H1 (cell line): ENCODE results near the gene SLC24A4. TPM values are rescaled to one million over a fixed set of nuclear protein-coding genes. Genes with fewer than 3 reads are reported as not detected.

Experiments used
- CTCF ChIA-PET: fragments of 300-600 bp; sonication (Branson Sonifier 250); formaldehyde crosslinking; loops from one replicate; lab custom pipeline; 2021; ENCODE audit not compliant: partially characterized antibody; lab: Charles Lee
- POLR2A ChIA-PET: fragments of 300-600 bp; sonication (Branson Sonifier 250); formaldehyde crosslinking; loops from one replicate; lab custom pipeline; 2021; ENCODE audit warnings: inconsistent platforms; ENCODE audit not compliant: partially characterized antibody; lab: Charles Lee
- DNase-seq, 2 experiments: peaks; one replicate each; pipeline versions ENCODE4 v3.0.0 to v3.0.0-alpha.2; 2010 to 2022; ENCODE audit warnings: low spot score in 2 of 2, low read depth in 1 of 2, mixed read lengths in 1 of 2
- FAIRE-seq: peaks from 2 replicates; lab custom pipeline; 2011; peaks lifted over from hg19 to GRCh38; lab: Jason Lieb, UNC
- H2AFZ ChIP-seq: 2 replicates; pipeline ENCODE4 v1.8.1; 2012; ENCODE audit warnings: low read length, inconsistent platforms
- H2AK5ac ChIP-seq: 2 replicates; pipeline ENCODE4 v1.6.1; 2013; ENCODE audit warnings: low read depth, low read length
- H2BK120ac ChIP-seq: replicated peaks from 2 replicates; pipeline ENCODE3; 2013; ENCODE audit warnings: low read depth, low read length, inconsistent platforms
- H2BK12ac ChIP-seq: 2 replicates; pipeline ENCODE4 v1.6.1; 2013; ENCODE audit warnings: low read depth, low read length
- H2BK15ac ChIP-seq: 2 replicates; pipeline ENCODE4 v1.6.1; 2013; ENCODE audit warnings: low read length
- H2BK20ac ChIP-seq: 2 replicates; pipeline ENCODE4 v1.6.1; 2013; ENCODE audit warnings: low read length
- H2BK5ac ChIP-seq: 2 replicates; pipeline ENCODE4 v1.6.1; 2013; ENCODE audit warnings: low read depth, low read length
- H3K14ac ChIP-seq: 2 replicates; pipeline ENCODE4 v1.6.1; 2013; ENCODE audit warnings: inconsistent platforms; ENCODE audit not compliant: insufficient read length
- H3K18ac ChIP-seq: 2 replicates; pipeline ENCODE4 v1.6.1; 2013; ENCODE audit warnings: low read length; ENCODE audit errors: extremely low read depth
- H3K23ac ChIP-seq: 2 replicates; pipeline ENCODE4 v1.6.1; 2013; ENCODE audit warnings: inconsistent platforms; ENCODE audit not compliant: insufficient read length
- H3K23me2 ChIP-seq: 2 replicates; pipeline ENCODE4 v1.6.1; 2013; ENCODE audit warnings: low read depth, low read length
- H3K27ac ChIP-seq: 2 replicates; pipeline ENCODE4 v1.6.1; 2011; ENCODE audit warnings: low read depth, low read length, inconsistent platforms
- H3K27me3 ChIP-seq, 4 experiments: replicated peaks in 1 of 4; 1 replicate in 1 of 4; 2 replicates in 3 of 4; pipeline versions ENCODE4 v1.6.1 to v1.8.1; 2011 to 2013; ENCODE audit warnings: low read length in 3 of 4, mild to moderate bottlenecking in 3 of 4, inconsistent platforms in 2 of 4, mixed read lengths in 2 of 4, moderate library complexity in 1 of 4; ENCODE audit not compliant: control insufficient read depth in 3 of 4, insufficient read depth in 3 of 4; ENCODE audit errors: extremely low read depth in 1 of 4
- H3K36me3 ChIP-seq, 4 experiments: 2 replicates each; pipeline versions ENCODE4 v1.6.1 to v1.8.1; 2011 to 2013; ENCODE audit warnings: mild to moderate bottlenecking in 4 of 4, low read length in 3 of 4, moderate library complexity in 2 of 4, control low read depth in 1 of 4, inconsistent platforms in 1 of 4; ENCODE audit not compliant: insufficient read depth in 4 of 4, control insufficient read depth in 2 of 4
- H3K4ac ChIP-seq: replicated peaks from 2 replicates; pipeline ENCODE3; 2013; ENCODE audit warnings: low read length, low read depth, mixed read lengths, inconsistent platforms; ENCODE audit not compliant: insufficient read length
- H3K4me1 ChIP-seq, 4 experiments: replicated peaks in 1 of 4; 1 replicate in 1 of 4; 2 replicates in 3 of 4; pipeline versions ENCODE4 v1.6.1 to v1.8.1; 2011 to 2013; ENCODE audit warnings: low read length in 3 of 4, inconsistent platforms in 2 of 4, mixed read lengths in 1 of 4; ENCODE audit not compliant: insufficient read depth in 4 of 4, control insufficient read depth in 3 of 4
- H3K4me2 ChIP-seq, 2 experiments: 2 replicates each; pipeline versions ENCODE4 v1.6.1 to v1.8.1; 2011 to 2013; ENCODE audit warnings: low read depth in 2 of 2, low read length in 2 of 2, control low read depth in 1 of 2, inconsistent platforms in 1 of 2, mild to moderate bottlenecking in 1 of 2; ENCODE audit not compliant: insufficient read depth in 1 of 2
- H3K4me3 ChIP-seq, 4 experiments: fragments of 200-600, 300-600 bp in 1 of 4; sonication (generic), shearing (Covaris generic), sonication (Bioruptor Twin) in 1 of 4; 2 replicates each; pipeline versions ENCODE4 v1.5.1 to v1.8.1; 2011 to 2016; ENCODE audit warnings: low read length in 4 of 4, low read depth in 3 of 4, control low read depth in 2 of 4, inconsistent platforms in 2 of 4, mild to moderate bottlenecking in 2 of 4, mixed read lengths in 1 of 4, moderate library complexity in 1 of 4; ENCODE audit not compliant: insufficient read depth in 2 of 4; ENCODE audit errors: extremely low read depth in 1 of 4
- H3K56ac ChIP-seq: replicated peaks from 2 replicates; pipeline ENCODE3; 2013; ENCODE audit warnings: low read depth, mild to moderate bottlenecking, mixed read lengths, low read length, inconsistent platforms; ENCODE audit not compliant: insufficient read length
- H3K79me1 ChIP-seq: 2 replicates; pipeline ENCODE4 v1.6.1; 2013; ENCODE audit warnings: low read depth, low read length, control low read depth
- H3K79me2 ChIP-seq, 2 experiments: 2 replicates each; pipeline versions ENCODE4 v1.6.1 to v1.8.1; 2012 to 2013; ENCODE audit warnings: low read length in 2 of 2, mild to moderate bottlenecking in 2 of 2, inconsistent platforms in 1 of 2; ENCODE audit not compliant: insufficient read depth in 2 of 2, control insufficient read depth in 1 of 2
- H3K9ac ChIP-seq, 4 experiments: replicated peaks in 1 of 4; 1 replicate in 1 of 4; 2 replicates in 3 of 4; pipeline versions ENCODE4 v1.6.1 to v1.8.1; 2011 to 2013; ENCODE audit warnings: low read depth in 3 of 4, low read length in 3 of 4, control low read depth in 2 of 4, mild to moderate bottlenecking in 2 of 4, moderate library complexity in 2 of 4, inconsistent platforms in 1 of 4; ENCODE audit errors: extremely low read depth in 1 of 4
- H3K9me3 ChIP-seq, 2 experiments: 2 replicates each; pipeline versions ENCODE4 v1.6.1 to v1.8.1; 2012 to 2013; ENCODE audit warnings: mild to moderate bottlenecking in 2 of 2, moderate library complexity in 2 of 2, control low read depth in 1 of 2, inconsistent platforms in 1 of 2, low read depth in 1 of 2, low read length in 1 of 2, mixed read lengths in 1 of 2; ENCODE audit not compliant: insufficient read depth in 2 of 2
- H4K20me1 ChIP-seq, 2 experiments: replicated peaks in 1 of 2; 2 replicates each; pipeline versions ENCODE3 to v1.8.1; 2011 to 2013; ENCODE audit warnings: inconsistent platforms in 2 of 2, low read length in 2 of 2, mild to moderate bottlenecking in 1 of 2; ENCODE audit not compliant: insufficient read depth in 2 of 2, control insufficient read depth in 1 of 2
- H4K5ac ChIP-seq: 2 replicates; pipeline ENCODE4 v1.6.1; 2013; ENCODE audit warnings: low read length, low read depth, mixed read lengths, inconsistent platforms; ENCODE audit not compliant: insufficient read length
- H4K8ac ChIP-seq: 2 replicates; pipeline ENCODE4 v1.8.0; 2013; ENCODE audit warnings: mild to moderate bottlenecking, moderate library complexity, low read length, inconsistent platforms; ENCODE audit not compliant: insufficient read depth; ENCODE audit errors: extremely low read depth
- H4K91ac ChIP-seq: replicated peaks from 2 replicates; pipeline ENCODE3; 2013; ENCODE audit warnings: low read length, mixed read lengths, inconsistent platforms; ENCODE audit not compliant: insufficient read length
- MAFK ChIP-seq: IDR thresholded peaks from 2 replicates; pipeline ENCODE4 v1.6.1; 2012; ENCODE audit warnings: low read depth, mild to moderate bottlenecking, improper control_type of control experiment, low read length
- RXRA ChIP-seq: IDR thresholded peaks from 2 replicates; pipeline ENCODE4 v1.6.1; 2011; ENCODE audit warnings: low read depth, mild to moderate bottlenecking, low read length, moderate library complexity; ENCODE audit not compliant: insufficient read depth
- TAF1 ChIP-seq: IDR thresholded peaks from 2 replicates; pipeline ENCODE4 v1.6.1; 2011; ENCODE audit warnings: mild to moderate bottlenecking, low read depth, low read length
- TEAD4 ChIP-seq: IDR thresholded peaks from 2 replicates; pipeline ENCODE4 v1.6.1; 2012; ENCODE audit warnings: low read depth, low read length, inconsistent platforms, mixed read lengths
- WGBS, 2 experiments: shearing (Covaris generic) in 1 of 2; methylation state at CpG; one replicate each; pipeline versions ENCODE4 v1.1.6 to v1.1.7; 2013 to 2015; ENCODE audit warnings: low lambda C conversion rate in 2 of 2, mixed read lengths in 2 of 2, inconsistent platforms in 1 of 2, low coverage in 1 of 2, missing lambda C conversion rate in 1 of 2; ENCODE audit not compliant: insufficient replicate concordance in 2 of 2, insufficient coverage in 1 of 2, insufficient read length in 1 of 2; ENCODE audit errors: extremely low coverage in 1 of 2, missing lambda C conversion rate in 1 of 2; 5-methylcytosine and 5-hydroxymethylcytosine counted together
- polyA plus RNA-seq, 7 experiments: library from polyadenylated mRNA; depleted of rRNA in 3 of 7; stranded (reverse) in 5 of 7; unstranded in 2 of 7; fragments of >200 nt in 5 of 7; fragments of 200-250 nt in 2 of 7; gene quantifications; 1 replicate in 5 of 7; 2 replicates in 1 of 7; 4 replicates in 1 of 7; pipeline versions ENCODE4 v1.2.1 to v1.2.3, GENCODE V29; 2011 to 2013; ENCODE audit warnings: missing spikeins in 2 of 7, mixed read lengths in 2 of 7
- total RNA-seq: library from RNA; stranded (reverse); fragmentation: NEBNext Ultra II Directional; extraction: Animal tissue kit (Norgen Biotek cat#: 25700); gene quantifications from 2 replicates; pipeline ENCODE4 v1.2.1, GENCODE V29; 2021

SLC24A4 gene
- total and polyA plus RNA-seq, 2 of the 8 experiments (the other 6 are each of a cell fraction or from before 2014, with no cell fraction given): 0.27 to 0.89 TPM

GRCh38 chr14:92532490-92533163 lies 209.7 kb downstream of the SLC24A4 start:
- H4K8ac ChIP-seq: no peak overlapping the region
- H3K36me3 ChIP-seq: no peaks in the 10 kb centered on the region
- H2AK5ac ChIP-seq: no peak overlapping the region
- H3K79me1 ChIP-seq: no peaks in the 10 kb centered on the region
- ChIA-PET CTCF (interaction anchor here (0.7 to 1.7 kb wide), 2 partner anchors 10 to 52 kb away, joined by 3 to 4 read pairs; no protein-coding TSS in a partner anchor), POLR2A (no interaction called here)
- H3K4ac ChIP-seq: no peak overlapping the region
- no peak overlapping the region for H3K4me2 ChIP-seq
- no peaks in the 10 kb centered on the region for H3K4me1 ChIP-seq
- H3K56ac ChIP-seq: no peak overlapping the region
- no peak overlapping the region for H3K9ac ChIP-seq
- no peaks in the 10 kb centered on the region for H3K9me3 ChIP-seq
- TF ChIP-seq TAF1 (no peak), MAFK (peak; percentile 22; the same call in 1 of the 2 replicates), RXRA (no peak), TEAD4 (no peak)
- H4K20me1 ChIP-seq: no peaks in the 10 kb centered on the region
- no peak overlapping the region for H2BK12ac ChIP-seq
- H3K79me2 ChIP-seq: no peaks in the 10 kb centered on the region
- no peak overlapping the region for H3K23ac ChIP-seq
- no peak overlapping the region for H4K5ac ChIP-seq
- H4K91ac ChIP-seq: no peak overlapping the region
- DNase-seq: no peak
- no peak overlapping the region for H3K4me3 ChIP-seq
- 85 to 100% methylated on average over 1 to 10 of the region's 10 CpGs for WGBS, 2 experiments
- H2BK5ac ChIP-seq: no peak overlapping the region
- H3K27ac ChIP-seq: no peak overlapping the region
- no peaks in the 10 kb centered on the region for H3K27me3 ChIP-seq
- no peak overlapping the region for H3K14ac ChIP-seq
- no peak for FAIRE-seq
- no peaks in the 10 kb centered on the region for H3K23me2 ChIP-seq
- no peak overlapping the region for H2BK15ac ChIP-seq
- H2AFZ ChIP-seq: no peak overlapping the region
- H3K18ac ChIP-seq: no peak overlapping the region
- no peak overlapping the region for H2BK20ac ChIP-seq
- no peak overlapping the region for H2BK120ac ChIP-seq
